Measurements from ENCODE around the gene PADI3.

DNA sequence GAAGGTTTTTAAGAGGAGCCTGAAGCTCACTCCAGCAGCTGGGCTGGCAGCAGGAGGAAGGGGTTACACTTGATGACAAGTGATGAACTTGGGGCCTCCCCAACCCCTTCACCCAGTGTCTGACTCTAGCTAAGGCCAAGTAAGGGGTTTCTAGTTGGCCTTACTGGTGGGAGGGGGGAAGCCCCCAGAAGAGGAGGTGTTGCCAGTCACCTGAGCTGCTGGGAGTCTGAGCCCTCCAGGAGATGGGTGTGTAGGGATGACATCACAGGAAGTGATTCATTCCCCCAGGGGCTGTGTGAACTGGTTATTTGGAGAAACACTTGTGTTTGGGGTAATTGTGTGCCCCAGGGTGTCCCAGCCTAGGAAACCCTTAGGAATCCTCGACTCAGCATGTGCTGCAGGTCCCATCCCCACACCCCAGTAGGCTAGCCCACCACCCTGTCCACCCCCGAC lies 40.9 kb upstream of the PADI3 start:
- TF ChIP-seq, protein P1, sequence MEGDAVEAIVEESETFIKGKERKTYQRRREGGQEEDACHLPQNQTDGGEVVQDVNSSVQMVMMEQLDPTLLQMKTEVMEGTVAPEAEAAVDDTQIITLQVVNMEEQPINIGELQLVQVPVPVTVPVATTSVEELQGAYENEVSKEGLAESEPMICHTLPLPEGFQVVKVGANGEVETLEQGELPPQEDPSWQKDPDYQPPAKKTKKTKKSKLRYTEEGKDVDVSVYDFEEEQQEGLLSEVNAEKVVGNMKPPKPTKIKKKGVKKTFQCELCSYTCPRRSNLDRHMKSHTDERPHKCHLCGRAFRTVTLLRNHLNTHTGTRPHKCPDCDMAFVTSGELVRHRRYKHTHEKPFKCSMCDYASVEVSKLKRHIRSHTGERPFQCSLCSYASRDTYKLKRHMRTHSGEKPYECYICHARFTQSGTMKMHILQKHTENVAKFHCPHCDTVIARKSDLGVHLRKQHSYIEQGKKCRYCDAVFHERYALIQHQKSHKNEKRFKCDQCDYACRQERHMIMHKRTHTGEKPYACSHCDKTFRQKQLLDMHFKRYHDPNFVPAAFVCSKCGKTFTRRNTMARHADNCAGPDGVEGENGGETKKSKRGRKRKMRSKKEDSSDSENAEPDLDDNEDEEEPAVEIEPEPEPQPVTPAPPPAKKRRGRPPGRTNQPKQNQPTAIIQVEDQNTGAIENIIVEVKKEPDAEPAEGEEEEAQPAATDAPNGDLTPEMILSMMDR (IDR thresholded peaks at IDR 0.05) = no peak
- no peak for TF ChIP-seq POLR2A (IDR thresholded peaks at IDR 0.05)

All from heart left ventricle (tissue), 13 donors.